Midbrain (tissue), 1 donor: ENCODE data around the gene MMEL1.
A peak's percentile ranks its signal among the peaks of the same experiment; 100 is the strongest.
"Not testable (repeated sequence)": the region's sequence is repeated elsewhere in the genome, so short reads cannot be mapped to it uniquely, and the experiment has no call there.

Experiments
- DNase-seq: peaks from one replicate; lab custom pipeline; 2025; lab: John Stamatoyannopoulos, UW

The MMEL1 gene

GRCh38 chr1:2590233-2591141 lies 42.3 kb downstream of the MMEL1 start:
- DNase-seq, result no peak

- DNase-seq, result no peak
Measured at GRCh38 chr1:2589431-2590232, 43.2 kb downstream of the MMEL1 start.

DNA sequence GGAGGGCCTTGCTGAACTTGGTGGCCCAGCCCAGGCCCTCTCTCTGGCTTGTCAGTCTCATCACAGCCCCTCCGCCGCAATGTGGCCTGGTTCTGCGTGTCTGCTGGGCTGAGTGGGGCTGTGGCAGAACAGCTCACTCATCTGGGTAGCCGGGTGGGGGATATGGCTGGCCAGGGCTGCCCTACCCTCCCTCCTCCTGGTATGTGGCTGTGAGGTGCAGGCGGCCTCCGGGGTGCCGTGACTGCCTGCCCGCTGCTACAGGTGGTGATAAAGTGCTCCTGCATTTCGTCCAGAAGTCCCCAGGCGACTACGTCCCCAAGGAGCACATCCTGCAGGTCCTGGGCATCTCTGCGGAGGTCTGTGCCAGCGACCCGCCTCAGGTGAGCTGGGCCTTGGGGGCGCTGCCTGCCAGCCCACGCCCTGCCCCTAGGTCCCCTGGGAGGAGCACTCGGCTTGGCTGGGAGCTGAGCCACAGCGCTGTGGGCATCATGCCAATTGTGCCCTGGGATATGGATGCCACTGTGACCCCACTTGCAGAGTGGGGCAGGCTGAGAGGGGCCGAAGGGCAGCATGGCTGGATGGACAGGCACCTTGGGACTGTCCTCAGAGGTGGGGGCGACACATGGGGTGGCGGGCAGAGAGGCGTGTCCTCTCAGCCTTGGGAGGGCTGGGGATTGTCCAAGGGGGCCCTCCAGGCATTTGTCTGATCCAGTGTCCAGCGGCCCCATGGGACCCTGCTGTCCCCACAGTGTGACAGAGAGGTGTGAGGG lies 44.0 kb downstream of the MMEL1 start:
- DNase-seq, result no peak

DNA sequence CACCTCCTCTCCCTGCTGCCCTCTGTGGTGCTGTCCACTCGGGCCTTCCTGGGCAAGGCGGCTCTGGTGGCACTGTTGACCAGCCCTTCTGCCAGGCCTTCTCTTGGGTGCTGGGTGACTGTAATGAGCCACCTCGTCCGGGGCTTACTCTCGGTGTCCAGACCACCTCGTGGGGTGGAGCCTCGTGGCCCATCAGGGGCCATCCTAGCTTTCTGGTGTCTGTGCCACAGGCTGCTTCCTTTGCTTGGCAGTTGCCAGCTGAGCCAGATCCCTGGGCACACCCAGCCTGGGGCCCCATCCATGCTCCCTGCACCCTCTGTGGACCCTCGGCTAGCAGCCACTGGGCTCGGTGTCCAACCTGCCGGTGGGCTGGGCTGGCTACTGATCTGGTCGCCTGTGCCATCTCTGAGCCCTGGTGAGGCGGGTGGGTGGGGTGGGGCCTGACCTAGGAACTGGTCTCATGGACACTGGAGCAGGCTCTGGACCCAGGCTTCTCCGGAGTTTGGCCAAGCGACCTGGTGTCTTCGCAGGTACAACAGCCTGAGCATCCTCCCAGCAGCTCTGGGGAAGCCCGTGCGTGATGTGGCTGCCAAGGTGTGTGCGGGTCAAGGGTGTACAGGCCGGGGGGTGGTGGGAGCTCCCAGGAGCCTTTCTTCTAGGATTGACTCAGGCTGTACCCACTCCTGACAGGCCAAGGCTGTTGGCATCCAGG lies 44.8 kb downstream of the MMEL1 start:
- no peak for DNase-seq

GRCh38 chr1:2587071-2587859 lies 45.6 kb downstream of the MMEL1 start:
- no peak for DNase-seq

- peak; percentile 98 for DNase-seq
Measured at GRCh38 chr1:2586154-2587070, 46.4 kb downstream of the MMEL1 start, which contains the start of gene PRXL2B. Gene PRXL2B (plus strand): TSS chr1:2586777. CDS start chr1:2586886, 109 bp downstream.

- peak; percentile 59 for DNase-seq
Measured at GRCh38 chr1:2585318-2586092, 47.3 kb downstream of the MMEL1 start.

DNA sequence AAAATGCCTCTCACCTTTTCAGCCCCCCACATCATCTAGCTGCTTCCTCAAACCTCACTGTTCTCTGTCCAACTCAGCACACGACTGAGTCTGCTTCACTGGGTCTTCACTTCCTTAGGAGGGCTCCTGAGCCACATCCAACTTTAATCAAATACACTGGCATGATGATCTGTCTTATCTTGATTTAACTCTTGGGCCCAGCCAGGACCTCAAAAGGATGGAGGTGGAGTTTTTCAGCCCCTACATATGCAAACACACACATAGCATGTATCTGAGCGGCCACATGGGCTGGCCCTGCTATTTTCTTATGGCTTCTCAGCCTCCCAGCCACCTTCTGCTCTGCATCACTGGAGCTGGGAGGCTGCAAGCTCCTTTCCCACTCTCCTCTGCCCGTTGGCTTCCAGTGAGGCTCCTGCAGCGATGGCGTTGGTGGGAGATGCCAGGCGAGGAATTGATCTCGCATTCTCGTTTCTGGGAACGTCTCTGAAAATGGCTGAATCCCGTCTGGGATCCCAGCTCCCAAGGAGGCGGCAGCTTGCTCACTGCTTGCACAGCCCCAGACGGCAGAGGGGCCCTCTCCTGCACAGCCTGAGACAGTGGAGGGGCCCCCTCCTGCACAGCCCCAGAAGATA lies 48.0 kb downstream of the MMEL1 start:
- no peak for DNase-seq

DNA sequence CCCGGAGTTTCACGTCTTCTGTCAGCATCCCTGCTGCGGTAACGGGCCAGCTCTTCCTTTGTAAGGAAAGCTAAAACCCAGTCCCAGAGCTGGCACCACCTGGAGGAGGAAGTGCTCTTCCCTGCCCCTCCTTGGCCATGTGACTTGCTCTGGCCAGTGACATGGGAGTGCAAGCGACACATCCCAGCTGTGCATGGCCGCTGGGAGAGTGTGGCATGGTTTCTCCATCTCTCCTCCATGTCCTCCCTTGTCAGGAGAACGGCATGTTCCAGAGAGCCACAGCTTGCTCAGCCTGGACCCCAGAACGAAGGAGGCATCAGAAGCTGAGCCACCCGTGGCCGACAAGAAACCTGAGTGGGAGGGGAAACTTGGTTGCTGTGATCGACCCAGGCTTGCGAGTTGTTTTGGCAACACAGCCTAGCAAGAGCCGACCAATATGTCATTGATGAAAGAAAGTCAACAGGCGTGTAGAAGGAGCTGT lies 48.9 kb downstream of the MMEL1 start:
- DNase-seq, result no peak

DNA sequence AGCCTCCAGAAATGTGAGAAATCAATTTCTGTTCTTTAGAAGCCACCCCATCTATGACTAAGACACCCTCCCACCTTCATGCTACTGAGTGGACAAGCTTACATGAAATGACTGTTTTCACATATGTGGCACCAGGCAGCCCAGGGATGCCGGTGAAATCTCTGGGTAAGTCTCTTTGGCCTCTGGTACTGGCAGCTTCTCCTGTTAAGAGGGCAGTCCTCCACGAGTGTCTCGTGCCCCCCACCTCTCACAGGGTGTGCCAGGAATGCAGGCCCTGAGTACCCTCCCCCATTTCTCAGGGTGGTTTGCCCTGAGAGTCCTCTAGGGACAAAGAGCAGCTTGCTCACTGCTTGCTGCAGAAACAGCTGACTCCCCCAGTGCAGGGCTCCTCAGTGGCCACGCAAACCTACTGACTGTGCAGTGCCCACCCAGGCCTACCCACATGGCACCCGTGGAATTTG lies 49.5 kb downstream of the MMEL1 start:
- DNase-seq, result no peak

GRCh38 chr1:2582391-2582790 lies 50.4 kb downstream of the MMEL1 start:
- DNase-seq, result no peak

DNA sequence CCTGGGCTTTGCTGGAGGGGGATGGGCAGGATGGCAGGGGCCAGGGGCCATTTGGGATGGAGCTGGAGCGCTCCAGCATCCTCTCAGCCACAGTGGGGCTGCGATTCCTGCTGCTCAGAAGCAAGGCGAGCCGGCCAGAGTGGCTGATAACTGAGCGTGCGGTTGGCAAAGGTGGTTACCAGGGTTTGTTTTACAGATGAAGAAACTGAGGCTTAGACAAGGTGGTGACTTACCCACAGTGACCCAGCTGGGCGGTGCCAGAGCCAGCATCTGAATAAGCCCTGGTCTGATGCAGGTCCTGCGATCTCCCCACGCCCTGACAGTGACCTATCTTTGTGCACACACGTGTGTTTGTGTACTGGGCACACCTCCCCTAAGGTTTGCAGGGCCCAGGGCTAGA lies 52.1 kb downstream of the MMEL1 start:
- DNase-seq, result no peak

DNA sequence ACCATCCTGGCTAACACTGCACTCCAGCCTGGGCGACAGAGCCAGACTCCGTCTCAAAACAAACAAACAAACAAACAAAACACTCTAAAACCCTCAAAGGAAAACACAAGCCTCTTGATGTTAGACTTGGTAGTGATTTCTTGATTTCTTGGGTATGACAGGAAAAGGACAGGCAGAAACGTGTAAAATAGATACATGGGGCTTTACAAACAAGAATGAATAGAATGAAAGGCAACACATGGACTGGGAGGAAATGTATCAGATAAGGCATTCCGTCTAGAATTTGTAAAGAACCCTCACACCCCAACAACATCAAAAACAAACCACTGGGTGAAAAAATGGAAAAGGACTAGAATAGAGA lies 54.1 kb downstream of the MMEL1 start:
- DNase-seq, result no peak

DNA sequence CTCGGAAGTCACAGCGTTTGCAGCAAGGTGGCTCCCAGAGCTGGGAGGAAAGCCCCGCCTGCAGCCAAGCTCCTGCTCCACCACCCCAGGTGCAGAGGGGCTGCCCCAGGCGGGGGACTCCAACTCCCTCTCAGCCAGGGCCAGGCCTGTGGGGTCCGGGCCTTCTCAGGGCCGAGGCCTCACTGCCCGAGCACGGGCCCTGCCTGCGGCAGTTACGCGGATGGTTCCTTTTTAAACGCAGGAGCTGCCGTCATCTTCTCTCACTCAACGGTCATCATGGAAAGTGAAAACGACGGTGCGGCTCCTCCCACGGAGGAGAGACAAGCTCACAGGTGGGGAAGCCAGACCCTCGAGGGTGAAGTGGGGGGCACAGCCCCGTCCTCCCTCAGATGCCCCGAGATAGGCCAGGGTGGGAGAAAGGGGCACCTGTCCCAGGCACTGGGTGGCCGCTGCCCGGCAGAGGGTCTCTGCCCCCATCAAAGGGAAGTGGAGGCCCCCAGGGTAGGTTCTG lies 55.2 kb downstream of the MMEL1 start:
- DNase-seq, result not testable (repeated sequence)

- DNase-seq, result no peak
Measured at GRCh38 chr1:2575801-2576663, 56.8 kb downstream of the MMEL1 start.

DNA sequence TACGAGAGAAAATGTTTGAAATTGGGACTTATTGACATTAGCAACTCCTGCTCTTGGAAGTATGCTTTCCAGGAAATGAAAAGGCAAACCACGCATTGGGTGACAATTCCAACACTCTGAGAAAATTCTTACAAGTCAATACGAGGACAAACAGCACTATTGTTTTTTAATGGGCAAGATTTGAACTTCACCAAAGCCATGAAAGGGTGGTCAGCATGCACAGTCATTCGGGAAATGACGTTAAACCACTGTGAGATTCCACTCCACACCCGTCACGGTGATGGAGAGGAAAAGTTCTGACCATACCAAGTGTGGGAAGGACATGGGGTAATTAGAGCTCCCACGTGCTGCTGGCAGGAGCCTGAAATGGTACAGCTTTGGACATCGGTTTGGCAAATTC lies 58.5 kb downstream of the MMEL1 start:
- DNase-seq, result no peak
